NCI-H1092 treated with DMSO at 0.1 percent for 48 hours (cell line): ENCODE results near the gene APOBEC3G.

Experiments
- DNase-seq: peaks from one replicate; lab custom pipeline; 2025; lab: John Stamatoyannopoulos, UW

Gene APOBEC3G

DNA sequence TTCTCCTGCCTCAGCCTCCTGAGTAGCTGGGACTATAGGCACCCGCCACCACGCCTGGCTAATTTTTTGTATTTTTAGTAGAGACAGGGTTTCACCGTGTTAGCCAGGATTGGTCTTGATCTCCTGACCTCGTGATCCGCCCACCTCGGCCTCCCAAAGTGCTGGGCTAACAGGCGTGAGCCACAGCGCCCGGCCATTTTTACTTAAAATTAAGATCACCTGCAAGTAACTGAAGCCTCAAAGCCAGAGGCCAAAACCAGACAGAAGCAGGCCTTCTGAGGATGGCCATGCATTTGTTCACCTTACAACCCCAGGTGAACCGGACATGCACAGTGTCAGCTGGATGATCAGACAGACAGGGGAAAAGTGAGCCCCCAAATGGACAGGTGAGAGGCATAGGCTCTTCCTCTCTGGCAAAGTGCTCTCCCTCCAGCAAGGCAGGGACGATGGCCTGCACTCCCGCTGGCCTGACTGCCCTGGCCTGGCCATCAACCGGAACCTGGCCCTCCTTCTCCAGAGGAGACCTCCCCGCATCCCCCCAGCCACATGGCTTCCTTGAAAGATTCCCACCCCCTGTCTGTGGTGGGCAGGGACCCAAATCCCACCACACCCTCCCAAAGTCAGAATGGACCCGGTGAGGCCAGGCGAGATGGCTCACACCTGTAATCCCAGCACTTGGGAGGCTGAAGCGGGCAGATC lies 45.8 kb downstream of the APOBEC3G start:
- no peak for DNase-seq

- no peak for DNase-seq
These were observed 46.9 kb downstream of the APOBEC3G start for GRCh38 chr22:39123751-39124581.

DNA sequence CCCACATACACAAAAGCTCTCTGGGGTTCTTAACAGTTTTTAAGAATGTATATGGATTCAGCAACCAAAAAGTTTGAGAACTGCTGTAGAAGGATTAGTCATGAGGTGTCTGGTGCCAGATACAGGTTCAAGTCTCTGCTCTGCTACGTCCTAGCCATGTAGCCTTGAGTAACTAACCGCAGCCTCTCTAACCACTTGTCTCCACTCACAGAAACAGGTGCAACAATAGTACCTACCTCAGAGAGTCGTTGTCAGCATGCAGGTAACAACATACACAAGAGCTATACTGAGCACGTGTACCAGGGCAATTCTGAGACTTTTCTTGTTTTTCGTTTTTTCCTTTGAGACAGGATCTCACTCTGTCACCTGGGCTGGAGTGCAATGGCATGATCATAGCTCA lies 48.5 kb downstream of the APOBEC3G start:
- DNase-seq, result no peak

GRCh38 chr22:39128508-39128907 lies 51.4 kb downstream of the APOBEC3G start:
- DNase-seq, result no peak

GRCh38 chr22:39129081-39129480 lies 52.0 kb downstream of the APOBEC3G start:
- DNase-seq, result no peak

- no peak for DNase-seq
These were observed 52.7 kb downstream of the APOBEC3G start for GRCh38 chr22:39129746-39130145.

DNA sequence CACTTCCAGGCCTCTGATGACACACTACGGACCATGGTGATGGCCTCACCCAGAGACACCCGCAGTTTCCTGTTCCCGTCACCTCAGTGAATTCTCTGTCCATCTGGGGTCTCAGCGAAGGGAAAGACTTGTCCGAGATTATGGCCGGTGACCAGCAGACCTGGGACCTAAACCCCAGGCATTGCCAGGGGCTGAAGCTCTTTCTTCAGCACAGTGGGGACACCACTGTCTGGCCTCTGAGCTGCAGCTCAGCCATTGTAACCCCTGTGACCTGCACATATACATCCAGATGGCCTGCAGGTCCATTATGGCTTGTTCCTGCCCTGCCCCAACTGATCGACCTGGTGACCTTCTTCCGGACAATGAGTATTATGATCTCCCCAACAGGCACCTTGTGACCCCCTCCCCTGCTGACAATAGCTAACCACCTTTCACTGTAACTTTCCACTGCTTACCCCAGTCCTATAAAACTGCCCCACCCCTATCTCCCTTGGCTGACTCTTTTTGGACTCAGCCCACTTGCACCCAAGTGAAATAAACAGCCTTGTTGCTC lies 53.2 kb downstream of the APOBEC3G start:
- no peak for DNase-seq

- no peak for DNase-seq
These were observed 54.1 kb downstream of the APOBEC3G start for GRCh38 chr22:39130892-39131855.

DNA sequence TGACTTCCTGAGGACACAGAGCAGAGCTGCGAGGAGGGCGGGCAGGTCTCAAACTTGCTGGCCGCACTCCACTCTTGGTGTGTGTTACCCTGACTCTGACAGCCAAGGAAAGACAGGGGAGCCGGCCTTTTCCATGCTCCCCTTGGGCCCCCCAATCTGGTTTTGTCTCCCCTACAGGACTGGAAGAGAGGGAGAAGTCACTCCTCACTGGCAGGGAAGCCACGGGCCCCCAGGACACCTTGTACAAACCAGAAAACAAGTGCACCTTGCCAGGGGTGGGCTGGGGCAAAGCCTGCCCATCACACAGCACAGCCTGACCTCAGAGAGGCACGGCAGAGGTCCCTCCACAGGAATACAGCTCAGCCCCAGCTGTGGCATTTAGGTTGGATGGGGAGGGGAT lies 55.2 kb downstream of the APOBEC3G start:
- no peak for DNase-seq

DNA sequence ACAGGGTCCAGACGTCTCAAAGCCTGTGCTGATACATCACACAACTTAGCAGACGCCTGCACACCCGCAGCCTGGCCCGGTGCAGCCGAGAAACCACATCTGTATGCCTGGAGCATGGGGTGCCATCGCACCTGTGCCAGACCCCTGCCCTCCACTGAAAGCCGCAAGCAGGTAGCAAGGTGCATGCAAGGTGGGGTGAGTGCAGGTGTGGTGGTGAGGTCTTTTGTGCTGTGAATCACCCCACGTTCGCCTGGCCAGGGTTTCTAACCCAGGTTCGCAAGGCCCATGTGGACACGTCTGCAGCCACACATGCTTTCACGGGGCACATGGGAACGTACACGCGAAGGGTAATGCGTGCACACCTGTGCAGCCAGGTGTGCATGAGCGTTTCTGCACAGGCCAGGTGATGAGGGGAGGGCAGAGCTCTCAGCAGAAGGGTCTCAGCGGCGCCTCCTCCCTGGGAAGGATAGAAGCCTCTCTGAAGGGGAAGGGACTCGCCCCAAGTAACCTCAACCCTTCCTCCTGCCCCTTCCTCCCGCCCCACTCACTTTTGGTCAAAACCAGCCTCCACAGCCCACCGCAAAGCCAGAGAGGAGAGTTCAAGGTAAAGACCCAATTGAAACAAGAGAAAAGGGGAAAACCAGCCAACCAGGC lies 55.9 kb downstream of the APOBEC3G start:
- DNase-seq, result no peak

GRCh38 chr22:39133871-39134270 lies 56.8 kb downstream of the APOBEC3G start:
- DNase-seq, result no peak

DNA sequence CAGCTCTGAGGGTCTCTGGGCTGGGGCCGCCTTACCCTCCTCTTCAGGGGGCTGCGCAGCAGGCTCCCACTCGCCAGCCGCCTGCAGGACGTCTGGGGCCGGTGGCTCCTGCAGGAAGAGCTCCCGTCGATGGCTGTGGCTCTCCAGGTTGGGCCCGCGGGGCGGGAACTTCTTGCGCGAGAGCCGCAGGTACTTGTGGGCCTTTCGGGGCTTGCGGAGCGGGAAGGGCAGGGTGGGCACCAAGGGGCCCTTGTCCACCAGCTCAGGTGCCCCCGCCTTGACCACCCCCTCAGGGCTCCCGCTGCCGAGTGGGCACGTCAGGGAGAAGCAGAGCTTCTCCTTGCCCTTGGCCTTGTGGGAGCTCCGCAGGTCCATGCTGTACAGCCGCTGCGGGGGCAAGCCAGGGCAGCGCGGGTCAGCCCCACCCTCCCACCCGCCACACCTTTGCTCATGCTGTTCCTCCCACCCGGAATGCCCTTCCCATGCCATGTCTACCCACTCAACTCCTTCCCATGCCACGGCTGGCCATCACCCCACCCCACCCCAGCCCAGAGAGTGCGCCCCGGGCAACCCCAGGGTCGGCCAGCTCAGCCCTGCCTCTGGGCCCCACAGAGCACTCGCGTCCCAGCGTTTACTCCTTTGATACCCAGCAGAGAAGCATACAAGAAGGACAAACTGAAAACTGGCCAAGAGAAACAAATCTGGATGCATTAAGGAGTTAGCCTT lies 57.5 kb downstream of the APOBEC3G start:
- no peak for DNase-seq

- peak; percentile 19 for DNase-seq
These were observed 58.2 kb downstream of the APOBEC3G start for GRCh38 chr22:39135092-39135896.

DNA sequence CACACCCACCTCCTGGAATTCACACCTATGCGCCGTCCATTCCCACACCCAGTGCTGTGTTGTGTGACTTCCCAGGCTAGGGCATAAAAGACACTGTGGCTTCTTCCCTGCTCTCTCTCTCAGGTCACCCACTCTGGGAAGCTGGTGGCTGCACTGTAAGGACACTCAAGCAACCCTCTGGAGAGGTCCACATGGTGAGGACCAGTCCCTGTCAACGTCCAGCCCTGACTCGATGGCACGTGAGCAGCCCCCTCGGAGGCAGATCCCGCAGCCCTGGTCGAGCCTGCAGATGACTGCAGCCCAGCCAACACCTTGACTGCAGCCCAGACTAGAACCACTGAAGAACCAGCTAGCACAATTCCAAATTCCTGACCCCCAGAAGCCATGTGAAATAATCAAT lies 59.2 kb downstream of the APOBEC3G start:
- no peak for DNase-seq
